GM12872 (cell line): ENCODE results near the gene RPH3AL.

Source experiments
- TF ChIP-seq, protein P1 (sequence below): IDR thresholded peaks from 3 replicates; pipeline ENCODE4 v1.5.1; 2011; ENCODE audit warnings: low read depth, mild to moderate bottlenecking, low read length, moderate library complexity; ENCODE audit not compliant: insufficient read depth

Gene RPH3AL

DNA sequence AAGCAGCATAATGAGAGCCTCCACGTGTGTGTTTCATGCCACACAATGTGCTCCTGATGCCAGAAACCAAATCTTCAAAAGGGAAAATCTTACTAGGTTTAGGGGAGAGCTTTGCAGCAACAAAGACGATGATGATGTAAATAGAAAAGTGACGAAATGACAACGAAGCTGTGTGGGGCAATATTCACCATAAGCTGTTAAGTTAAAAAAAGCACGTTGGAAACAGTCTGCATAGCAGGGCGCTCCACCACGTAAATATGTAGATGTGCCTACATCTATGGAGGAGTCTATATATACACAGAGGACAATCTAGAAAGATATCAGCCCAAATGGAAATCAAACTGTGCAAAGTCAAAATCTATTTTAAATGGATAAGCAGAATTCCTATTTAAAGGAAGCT is 61.0 kb downstream of the RPH3AL start:
- TF ChIP-seq, protein P1, sequence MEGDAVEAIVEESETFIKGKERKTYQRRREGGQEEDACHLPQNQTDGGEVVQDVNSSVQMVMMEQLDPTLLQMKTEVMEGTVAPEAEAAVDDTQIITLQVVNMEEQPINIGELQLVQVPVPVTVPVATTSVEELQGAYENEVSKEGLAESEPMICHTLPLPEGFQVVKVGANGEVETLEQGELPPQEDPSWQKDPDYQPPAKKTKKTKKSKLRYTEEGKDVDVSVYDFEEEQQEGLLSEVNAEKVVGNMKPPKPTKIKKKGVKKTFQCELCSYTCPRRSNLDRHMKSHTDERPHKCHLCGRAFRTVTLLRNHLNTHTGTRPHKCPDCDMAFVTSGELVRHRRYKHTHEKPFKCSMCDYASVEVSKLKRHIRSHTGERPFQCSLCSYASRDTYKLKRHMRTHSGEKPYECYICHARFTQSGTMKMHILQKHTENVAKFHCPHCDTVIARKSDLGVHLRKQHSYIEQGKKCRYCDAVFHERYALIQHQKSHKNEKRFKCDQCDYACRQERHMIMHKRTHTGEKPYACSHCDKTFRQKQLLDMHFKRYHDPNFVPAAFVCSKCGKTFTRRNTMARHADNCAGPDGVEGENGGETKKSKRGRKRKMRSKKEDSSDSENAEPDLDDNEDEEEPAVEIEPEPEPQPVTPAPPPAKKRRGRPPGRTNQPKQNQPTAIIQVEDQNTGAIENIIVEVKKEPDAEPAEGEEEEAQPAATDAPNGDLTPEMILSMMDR, result no peak

DNA sequence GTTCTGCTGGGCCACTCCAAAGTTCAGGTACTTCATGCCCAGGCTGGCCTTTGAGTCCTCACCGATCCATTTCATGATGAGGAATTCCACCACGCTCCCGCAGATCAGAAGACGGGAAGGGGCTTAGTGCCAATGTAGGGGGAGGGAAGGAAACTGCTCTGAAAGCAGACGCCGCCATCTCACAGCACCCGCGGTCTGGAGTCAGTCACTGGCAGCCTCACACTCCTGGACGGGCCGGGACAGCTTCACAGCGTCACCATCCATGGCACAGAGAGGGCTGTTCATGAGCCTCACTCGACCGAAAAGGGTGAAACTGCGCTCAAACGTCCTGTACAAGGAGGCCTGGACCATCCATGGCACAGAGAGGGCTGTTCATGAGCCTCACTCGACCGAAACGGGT is 62.0 kb downstream of the RPH3AL start:
- TF ChIP-seq, protein P1, result no peak

DNA sequence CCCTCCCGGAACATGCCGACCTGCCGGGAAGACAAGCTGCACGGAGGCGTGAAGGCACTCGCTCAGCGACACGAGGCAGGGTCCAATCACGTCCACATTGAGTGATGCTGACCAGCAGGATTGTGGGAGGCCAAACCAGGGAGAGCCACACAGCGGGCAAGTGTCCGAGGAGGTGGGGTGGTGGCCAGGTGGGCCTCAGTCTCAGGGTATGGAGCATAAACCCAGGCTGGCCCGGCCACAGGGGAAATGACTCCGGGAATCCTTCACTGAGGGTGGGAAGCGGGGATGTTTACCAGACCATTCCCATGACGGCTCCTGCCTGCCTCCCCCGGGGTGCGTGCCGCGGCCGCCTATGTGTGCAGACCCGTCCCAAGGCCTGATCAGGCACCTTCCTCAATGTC is 62.5 kb downstream of the RPH3AL start:
- TF ChIP-seq, protein P1, result no peak

DNA sequence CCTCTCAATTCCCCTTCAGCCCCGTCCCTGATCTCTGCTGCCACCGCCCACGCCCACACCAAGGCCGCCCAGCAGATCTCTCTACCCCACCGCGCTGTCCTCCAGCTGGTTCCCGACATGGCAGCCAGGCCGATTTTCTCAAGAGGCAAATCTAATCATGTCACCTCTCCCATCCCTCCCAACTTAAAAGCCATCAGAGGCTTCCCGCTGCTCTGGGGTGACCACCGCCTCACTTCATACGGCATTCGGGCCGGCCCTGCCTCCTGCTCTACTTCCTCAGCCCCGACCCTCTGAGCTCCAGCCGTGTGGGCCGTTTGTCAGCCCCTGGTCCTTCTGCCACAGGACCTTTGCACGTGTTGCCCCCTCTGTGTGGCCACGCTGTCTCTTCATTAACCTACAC is 63.2 kb downstream of the RPH3AL start:
- TF ChIP-seq, protein P1, result no peak

DNA sequence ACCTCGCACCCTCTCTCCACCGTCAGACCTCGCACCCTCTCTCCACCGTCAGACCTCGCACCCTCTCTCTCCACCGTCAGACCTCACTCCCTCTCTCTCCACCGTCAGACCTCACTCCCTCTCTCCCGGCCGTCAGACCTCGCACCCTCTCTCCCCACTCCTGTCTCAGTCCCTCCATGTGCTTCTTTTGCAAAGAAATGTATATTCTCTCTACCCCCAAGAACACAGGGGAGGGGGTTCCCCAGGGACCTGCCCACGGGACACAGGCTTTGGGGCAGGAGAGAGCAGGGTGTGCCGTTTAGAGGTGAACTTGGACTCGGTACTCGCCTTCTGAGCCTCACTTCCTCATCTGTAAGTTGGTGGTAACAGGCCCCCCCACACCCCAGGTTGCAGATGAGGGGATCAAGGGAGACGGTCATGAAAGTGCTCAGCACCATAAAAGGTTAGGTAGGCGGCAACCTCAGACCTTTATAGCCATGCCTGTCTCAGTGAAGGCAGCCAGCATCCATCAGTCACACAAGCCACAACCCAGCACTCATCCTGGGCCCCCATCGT is 63.7 kb downstream of the RPH3AL start:
- TF ChIP-seq, protein P1, result no peak

DNA sequence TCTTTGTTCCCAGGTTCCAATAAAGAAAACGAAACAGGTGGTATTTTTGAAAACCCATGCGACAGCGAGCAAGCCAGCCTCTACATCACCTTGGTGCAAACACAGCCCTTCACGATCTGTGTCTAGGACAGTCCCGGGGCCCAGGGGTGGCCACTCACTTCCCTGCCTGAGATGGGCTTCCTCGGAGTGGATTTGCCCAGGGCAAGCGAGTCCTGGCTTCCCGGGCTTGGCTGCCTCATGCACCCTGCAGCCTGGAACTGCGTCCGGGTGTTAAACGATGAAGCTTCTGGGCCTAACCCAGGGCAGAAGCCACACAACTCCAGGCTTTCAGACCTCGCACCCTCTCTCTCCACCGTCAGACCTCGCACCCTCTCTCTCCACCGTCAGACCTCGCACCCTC is 66.0 kb downstream of the RPH3AL start:
- TF ChIP-seq, protein P1, result no peak

DNA sequence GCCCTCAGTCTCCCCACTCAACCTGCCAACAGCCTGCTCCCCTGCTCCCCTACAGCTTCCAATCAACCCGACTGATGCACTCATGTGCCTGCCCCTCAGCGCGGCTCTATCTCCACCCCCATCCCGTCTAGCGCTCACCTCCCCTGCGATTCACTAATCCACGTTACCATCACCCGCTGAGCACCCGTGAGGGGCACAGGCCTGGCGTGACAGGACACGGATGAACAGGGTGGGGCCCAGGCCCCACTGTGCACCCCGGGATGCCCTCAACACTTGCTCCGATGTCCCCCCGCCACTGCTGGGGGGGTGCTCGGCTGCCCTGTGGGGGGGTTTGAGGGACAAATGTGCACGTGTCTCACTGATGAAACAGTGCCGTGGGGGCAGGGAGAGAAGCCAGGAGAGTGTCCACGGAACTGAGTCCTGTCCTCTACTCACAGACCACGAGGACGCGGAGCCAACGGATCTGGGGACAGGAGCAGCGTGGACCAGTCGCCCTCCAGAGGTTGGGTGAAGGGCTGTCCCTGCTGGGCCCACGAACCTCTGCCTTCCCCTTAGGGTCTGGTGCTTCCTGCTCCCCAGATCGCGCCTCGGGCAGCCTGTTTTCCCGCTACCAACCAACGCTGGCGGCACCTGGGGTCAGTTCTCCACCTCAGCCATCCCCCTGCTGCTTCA is 66.7 kb downstream of the RPH3AL start:
- TF ChIP-seq, protein P1, result no peak
